MV-4-11 (cell line): ENCODE data around the gene DHCR7.

Experiments used
- DNase-seq: peaks from one replicate; lab custom pipeline; 2025; lab: John Stamatoyannopoulos, UW

The DHCR7 gene

GRCh38 chr11:71448257-71449171, at the start of gene DHCR7:
Gene DHCR7, minus strand, starts transcription at chr11:71448393. Its CDS starts 3,441 bp downstream, at chr11:71444952.
- peak; percentile 85 for DNase-seq

DNA sequence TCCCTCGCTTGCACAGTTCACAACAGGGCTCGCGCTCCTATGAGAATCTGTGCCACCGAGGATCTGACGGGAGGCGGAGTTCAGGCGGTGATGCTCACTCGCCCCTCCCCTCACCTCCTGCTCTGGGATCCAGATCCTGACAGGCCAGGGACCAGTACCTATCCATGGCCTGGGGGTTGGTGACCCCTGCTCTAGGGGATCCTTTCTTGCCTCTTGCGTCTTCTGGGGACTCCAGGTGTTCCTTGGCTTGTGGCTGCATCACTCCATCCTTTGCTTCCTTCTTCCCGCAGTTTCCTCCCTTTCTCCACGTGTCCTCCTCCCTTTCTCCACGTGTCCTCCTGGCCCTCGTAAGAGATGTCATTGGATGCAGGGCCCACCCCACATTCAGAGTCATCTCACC, 48.2 kb upstream of the DHCR7 start:
- no peak for DNase-seq

- no peak for DNase-seq
Measured at GRCh38 chr11:71495286-71496230, 47.4 kb upstream of the DHCR7 start.

- DNase-seq, result peak; percentile 1
Measured at GRCh38 chr11:71491940-71492339, 43.7 kb upstream of the DHCR7 start.

- no peak for DNase-seq
Measured at GRCh38 chr11:71491531-71491930, 43.3 kb upstream of the DHCR7 start.

- no peak for DNase-seq
Measured at GRCh38 chr11:71490731-71491390, 42.7 kb upstream of the DHCR7 start.

DNA sequence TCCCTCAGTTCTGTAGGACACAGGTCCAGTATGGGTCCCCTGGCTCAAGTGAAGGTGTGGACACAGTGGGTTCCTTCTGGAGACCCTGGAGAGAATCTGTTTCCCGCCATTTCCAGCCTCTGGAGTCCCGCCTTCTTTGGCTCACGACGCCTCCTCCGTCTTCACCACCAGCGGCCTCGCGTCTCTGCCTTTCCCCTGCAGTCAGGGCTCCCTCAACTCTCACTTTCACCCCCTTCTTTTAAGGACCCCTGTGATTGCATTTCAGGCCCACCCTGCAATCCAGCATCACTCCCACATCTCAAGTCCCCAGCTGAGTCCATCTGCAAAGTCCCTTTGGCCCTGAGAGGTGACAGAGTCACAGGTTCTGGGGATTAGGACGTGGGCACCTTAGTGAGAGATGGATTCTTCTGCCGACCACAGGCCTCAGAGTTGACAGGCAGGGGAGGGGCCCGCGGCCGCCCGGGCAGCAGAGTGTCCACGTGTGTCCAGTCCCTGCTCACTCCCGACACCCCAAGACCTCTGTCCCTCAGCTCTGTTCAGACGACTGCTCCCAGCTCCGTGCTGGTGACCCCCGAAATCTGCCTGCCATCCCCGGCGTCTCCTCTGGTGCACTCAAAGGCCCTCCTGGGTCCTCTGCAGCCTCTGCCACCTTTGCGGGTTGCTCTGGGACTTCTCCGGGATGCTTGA, 42.0 kb upstream of the DHCR7 start:
- DNase-seq, result no peak

- no peak for DNase-seq
Measured at GRCh38 chr11:71489311-71490043, 41.3 kb upstream of the DHCR7 start.

GRCh38 chr11:71488681-71489270, 40.6 kb upstream of the DHCR7 start:
- DNase-seq, result no peak

GRCh38 chr11:71486320-71486719, 38.1 kb upstream of the DHCR7 start:
- DNase-seq, result no peak

GRCh38 chr11:71485466-71485865, 37.3 kb upstream of the DHCR7 start:
- no peak for DNase-seq

GRCh38 chr11:71485063-71485399, 36.8 kb upstream of the DHCR7 start:
- DNase-seq, result no peak

DNA sequence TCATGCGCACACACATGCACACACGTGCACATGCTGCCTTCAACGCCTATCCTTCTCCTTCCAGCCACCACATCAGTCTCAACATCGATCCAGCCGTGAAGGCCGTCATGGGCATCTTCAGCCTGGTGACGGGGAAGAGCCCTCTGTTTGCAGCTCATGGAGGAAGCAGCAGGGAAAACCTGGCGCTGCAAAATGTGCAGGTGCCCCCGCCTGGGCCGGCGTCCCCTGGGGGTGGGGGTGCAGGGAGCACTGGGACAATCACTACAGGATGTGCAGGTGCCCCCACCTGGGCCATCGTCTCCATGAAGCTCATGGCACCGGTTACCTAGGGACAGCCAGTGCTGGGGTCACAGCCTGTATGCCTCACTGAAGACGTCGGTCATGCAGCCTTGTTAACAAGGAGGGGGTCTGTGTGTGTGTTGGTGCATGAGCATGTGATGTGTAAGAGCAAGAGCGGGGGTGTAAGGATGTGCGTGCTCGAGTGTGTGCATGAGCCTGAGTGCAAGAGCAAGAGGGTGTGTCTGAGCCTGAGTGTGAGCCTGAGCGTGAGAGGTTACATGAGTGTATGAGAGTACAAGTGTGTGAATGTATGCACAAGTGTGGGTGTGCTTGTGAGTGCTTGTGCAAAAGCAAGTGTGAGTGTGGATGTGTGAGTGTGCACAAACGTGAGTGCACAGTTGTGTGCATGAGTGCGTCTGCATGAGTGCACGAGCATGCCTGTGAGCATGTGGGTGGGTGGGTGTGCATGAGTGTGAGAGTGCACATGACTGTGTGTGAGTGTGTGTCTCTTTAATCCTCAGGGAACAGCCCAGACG, 36.3 kb upstream of the DHCR7 start:
- DNase-seq, result no peak

GRCh38 chr11:71483692-71484091, 35.5 kb upstream of the DHCR7 start:
- no peak for DNase-seq

GRCh38 chr11:71482746-71483364, 34.7 kb upstream of the DHCR7 start:
- no peak for DNase-seq

DNA sequence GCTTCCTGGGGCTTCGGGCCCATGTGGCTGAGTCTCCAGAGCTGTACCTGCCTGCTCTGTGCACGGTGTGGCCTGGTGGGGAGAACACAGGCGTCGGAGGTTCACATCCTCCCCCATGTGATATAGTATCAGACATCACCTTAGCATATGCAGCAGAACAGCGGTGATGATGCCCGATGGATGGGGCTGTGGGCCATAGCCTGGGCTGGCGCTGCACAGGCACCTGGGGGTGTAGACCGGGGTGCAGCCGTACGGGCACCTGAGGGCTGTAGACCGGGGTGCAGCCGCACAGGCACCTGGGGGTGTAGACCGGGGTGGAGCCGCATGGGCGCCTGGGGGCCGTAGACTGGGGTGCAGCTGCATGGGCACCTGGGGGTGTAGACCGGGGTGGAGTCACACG, 34.0 kb upstream of the DHCR7 start:
- no peak for DNase-seq

GRCh38 chr11:71481101-71481960, 33.1 kb upstream of the DHCR7 start:
- no peak for DNase-seq

DNA sequence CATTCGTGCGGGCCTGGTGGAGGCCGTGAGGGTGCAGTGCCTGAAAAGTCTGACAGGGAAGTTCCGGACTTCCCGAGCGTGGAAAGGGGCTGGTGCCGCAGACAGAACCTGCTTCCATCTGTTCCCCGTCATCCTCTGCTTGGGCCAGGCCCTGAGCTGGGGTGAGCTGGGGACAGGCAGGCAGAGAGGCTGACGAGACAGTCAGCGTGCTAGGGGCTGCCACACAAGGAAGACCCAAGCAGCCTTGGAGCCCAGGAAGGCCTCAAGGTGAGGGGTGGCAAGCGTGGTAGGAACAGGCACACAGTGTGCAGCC, 30.3 kb upstream of the DHCR7 start:
- DNase-seq, result no peak
